HG03175 (cell line): ENCODE measurements around the gene TNP2.
A peak's percentile ranks its signal among the peaks of the same experiment; 100 is the strongest.

Source experiments
- ATAC-seq: cut with Tn5 transposase; IDR thresholded peaks from one replicate; pipeline ENCODE4 v1.9.1; 2021; ENCODE audit warnings: mild to moderate bottlenecking, moderate library complexity; ENCODE audit not compliant: unreplicated experiment

The TNP2 gene

GRCh38 chr16:11245222-11245737 lies 23.8 kb downstream of the TNP2 start:
- ATAC-seq = no peak

GRCh38 chr16:11242658-11243057 lies 26.5 kb downstream of the TNP2 start:
- ATAC-seq = no peak

DNA sequence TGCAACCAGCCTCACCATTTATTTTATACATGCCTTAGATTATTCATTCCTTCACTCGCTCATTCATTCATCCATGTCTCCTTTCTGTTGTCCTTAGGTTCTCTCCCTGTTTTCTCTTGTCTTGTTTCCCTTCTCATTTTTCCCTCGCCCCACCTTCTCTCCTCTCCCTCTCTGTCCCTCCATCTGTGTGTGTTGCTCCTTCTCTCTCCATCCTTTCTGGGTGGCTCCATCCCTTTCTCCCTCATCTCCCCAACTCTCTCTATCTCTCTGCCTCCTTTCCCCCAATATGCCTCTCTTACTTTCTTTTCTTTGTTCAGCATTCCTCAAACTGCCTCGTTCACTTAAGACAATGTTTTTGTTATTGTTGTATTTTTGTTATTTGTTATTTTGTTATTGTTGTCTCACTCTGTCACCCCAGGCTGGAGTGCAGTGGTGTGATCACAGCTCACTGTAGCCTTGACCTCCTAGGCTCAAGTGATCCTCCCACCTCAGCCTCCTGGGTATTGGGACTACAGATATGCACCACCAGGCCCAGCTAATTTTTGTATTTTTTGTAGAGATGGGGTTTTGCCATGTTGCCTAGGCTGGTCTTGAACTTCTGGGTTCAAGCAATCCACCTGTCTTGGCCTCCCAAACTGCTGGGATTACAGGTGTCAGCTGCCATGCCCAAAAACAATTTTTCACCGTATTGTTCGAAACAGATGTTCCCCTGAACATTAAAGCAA lies 27.5 kb downstream of the TNP2 start:
- no peak for ATAC-seq

DNA sequence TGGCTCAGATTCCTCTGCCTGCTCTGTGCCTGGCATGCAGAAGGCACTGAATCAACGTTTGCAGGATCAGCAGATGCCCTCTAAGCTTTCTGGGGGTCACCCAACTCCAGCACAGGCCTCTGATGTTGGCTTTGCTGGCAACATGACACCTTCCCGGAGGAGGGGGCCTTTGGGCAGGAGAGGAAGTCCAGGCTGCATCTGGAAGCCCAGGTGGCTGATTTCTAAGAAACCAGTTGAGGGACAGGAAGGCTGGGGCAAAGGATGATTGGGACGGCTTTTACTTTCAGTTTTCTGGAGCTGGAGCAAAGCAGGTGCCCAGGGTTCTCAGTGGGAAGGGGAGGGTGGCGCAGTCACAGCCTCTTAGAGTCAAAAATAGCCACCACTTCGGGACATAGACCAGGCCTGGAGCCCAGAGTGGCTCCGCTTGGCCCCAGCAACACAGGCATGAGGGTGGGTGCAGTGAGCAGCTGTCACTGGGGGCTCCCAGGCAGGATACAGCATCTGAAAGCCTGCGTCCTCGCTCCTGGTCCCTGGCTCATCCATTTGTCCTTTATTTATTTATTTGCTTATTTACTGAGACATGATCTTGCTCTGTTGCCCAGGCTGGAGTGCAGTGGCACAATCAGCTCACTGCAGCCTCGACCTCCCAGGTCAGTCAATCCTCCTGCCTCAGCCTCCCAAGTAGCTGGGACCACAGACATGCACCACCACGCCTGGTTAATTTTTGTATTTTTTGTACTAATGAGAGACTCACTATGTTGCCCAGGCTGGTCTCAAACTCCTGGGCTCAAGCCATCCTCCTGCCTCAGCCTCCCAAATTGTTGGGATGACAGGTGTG lies 28.3 kb downstream of the TNP2 start:
- ATAC-seq = no peak

DNA sequence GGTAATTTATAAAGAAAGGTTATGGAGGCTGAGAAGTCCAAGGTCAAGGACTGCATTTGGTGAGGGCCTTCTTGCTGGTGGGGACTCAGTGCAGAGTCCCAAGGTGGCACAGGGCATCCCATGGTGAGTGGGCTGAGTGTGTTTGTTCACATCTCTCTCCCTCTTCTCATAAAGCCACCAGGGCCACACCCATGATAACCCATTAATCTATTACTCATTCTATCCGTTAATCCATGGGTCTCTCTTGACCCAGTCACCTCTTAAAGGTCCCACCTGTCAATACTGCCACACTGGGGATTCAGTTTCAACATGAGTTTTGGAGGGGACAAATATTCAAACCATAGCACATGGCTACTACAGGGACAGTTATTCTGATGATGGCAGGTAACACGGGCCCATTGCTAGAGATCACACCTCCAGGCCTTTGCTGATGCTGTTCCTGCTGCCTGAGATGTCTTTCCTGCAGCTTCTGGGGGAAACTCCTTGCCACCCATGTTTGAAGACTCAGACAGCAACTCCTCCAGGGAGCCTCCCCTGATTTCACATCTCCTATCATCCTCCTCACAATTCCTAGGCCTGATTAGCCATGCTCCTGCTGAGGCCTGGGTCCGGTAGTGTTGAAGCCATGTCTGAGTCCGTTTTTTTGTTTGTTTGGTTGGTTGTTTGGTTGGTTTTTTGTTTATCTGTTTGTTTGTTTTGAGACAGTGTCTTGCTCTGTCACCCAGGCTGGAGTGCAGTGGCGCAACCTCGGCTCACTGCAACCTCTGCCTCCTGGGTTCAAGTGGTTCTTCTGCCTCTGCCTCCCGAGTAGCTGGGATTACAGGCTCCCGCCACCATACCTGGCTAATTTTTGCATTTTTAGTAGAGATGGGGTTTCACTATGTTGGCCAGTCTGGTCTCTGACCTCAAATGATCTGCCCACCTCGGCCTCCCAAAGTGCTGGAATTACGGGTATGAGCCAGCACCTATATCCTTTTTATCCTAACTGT lies 29.2 kb downstream of the TNP2 start:
- no peak for ATAC-seq

DNA sequence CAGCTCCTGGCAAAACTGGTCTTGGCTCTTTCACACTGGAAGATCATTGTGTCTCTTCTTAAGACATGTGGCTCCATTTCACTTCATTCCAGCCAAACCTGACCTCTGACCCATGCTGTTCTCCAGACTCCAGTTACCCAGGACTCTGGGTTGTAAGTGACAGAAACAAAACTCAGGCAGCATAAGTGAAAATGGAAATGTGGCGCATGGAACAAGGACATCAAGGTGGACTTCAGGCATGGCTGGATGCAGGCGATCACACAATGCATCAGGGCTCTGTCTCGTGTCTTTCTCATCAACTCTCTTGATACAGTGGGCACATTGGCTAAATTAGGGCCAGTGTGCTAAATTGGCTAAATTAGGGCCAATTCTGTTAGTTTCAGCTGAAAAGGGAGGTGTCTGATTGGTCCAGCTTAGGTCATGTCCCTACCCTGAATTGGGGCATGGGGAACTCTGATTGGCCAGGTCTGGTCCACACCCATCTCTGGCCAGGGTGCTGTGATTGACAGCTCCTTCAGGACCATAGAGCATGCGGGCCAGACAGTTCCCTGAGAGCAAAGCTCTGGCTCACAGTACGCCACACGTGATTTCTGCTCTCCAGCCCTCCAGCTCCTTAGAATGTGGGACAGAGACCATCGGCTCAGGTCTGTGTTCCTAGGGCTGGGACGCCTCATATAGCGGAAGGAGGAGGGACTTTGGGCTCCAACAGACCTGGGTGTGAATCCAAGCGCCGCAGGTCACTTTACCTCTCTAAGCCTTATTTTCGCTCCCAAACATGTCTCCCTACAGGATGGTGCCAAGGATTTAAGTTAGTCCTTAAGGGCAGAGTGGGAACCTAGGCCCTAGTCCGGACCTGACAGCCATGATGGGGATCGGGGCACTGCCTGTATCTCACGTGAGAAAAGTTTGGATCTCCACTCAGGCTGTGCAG lies 30.6 kb downstream of the TNP2 start:
- ATAC-seq = no peak

DNA sequence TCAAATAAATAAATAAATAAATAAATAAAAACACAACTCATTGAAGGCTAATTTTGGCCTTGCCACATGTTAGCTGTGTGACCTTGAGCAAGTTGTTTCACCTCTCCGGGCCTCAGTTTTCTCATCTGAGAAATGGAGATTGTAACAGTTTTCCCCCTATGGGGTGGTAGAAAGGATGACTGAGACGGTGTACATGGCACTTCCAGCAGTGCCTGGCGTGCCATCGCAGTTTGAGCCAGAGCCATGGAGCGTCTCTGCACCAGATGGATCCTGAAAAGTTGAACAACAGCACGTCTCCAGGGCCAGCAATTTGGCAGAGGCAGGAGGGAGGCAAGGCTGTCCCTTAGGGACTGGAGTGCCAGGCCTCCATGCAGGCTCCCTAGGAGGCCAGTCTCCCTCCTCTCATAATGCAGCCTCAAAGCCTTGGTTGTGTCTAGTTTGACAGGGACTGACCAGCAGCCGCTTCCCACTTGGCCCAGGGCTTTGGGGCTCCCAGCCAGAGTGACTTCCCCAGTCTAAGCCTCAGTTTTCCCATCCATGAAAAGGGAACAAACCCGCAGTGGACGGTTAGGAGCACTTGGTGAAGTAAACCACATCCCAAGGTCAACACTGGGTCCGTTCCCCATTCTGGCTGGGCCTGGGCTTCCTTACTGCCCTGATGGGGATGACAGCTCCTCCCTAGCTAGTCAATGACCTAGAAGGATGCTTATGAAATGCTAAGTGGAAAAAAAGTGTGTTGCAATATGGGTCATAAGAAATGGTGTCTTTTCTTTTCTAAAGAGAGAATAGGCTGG lies 32.5 kb downstream of the TNP2 start:
- ATAC-seq = no peak

GRCh38 chr16:11235703-11235991 lies 33.5 kb downstream of the TNP2 start:
- no peak for ATAC-seq

- ATAC-seq = no peak
Measured at GRCh38 chr16:11234884-11235702, 34.0 kb downstream of the TNP2 start.

DNA sequence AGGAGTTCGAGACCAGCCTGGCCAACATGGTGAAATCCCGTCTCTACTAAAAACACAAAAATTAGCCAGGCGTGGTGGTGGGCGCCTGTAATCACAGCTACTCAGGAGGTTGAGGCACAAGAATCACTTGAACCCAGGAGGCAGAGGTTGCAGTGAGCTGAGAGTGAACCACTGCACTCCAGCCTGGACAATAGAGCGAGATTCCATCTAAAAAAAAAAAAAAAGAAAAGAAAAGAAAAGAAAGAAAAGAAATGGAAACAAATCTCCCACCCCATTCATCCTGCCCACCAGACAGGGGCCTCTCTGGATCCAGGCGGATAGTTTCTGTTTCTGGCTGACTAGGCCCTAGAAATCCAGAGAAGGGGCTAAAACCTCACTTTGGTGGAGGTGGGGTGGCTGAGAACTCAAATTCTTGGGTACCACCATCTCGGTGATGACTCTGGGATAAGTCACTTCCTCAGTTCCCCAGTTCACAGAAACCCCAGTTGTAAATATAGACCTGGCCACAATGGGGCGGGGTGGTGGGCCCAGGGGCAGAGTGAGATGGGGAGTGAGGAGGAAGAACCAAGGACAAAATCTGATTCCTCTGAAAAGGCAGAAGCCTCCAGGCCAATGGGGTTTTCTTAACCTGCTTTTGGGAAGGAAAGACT lies 35.3 kb downstream of the TNP2 start:
- ATAC-seq = no peak

GRCh38 chr16:11232852-11233726 lies 36.0 kb downstream of the TNP2 start:
- peak; percentile 57 for ATAC-seq

- ATAC-seq = no peak
Measured at GRCh38 chr16:11232302-11232851, 36.7 kb downstream of the TNP2 start.

GRCh38 chr16:11231367-11231970 lies 37.7 kb downstream of the TNP2 start:
- no peak for ATAC-seq

GRCh38 chr16:11229906-11230305 lies 39.2 kb downstream of the TNP2 start:
- ATAC-seq = no peak

DNA sequence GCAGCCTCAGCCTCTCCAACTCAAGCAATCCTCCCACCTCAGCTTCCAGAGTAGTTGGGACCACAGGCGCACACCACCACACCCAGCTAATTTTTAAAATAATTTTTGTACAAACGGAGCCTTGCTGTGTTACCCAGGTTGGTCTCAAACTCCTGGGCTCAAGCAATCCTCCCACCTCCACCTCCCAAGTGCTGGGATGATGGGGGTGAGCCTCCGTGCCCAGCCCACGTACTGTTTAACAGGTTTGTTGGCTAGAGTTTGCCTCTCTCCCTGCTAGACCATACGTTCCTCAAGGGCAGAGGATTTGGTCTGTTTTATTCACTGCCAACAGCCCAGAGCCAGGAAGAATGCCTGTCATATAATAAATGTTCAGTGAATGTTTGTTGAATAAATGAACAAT lies 39.7 kb downstream of the TNP2 start:
- ATAC-seq = no peak
